B cell (primary cell): ENCODE data around the gene TMEM82. TPM values are rescaled to one million over a fixed set of nuclear protein-coding genes. Genes with fewer than 3 reads are reported as not detected.

Source experiments
- ATAC-seq: fragments of 200-7000 bp; cut with Tn5 transposase; one replicate; pipeline ENCODE4 v1.10.0; 2021; ENCODE audit warnings: low read depth, mild to moderate bottlenecking, moderate number of reproducible peaks, moderate library complexity
- CTCF ChIA-PET: fragments of 350-600 bp; sonication (Branson Sonifier 250); formaldehyde crosslinking; loops from one replicate; lab custom pipeline; 2021; ENCODE audit warnings: antibody characterized with exemption, inconsistent platforms; lab: Charles Lee
- POLR2A ChIA-PET: fragments of 350-600 bp; sonication (Branson Sonifier 250); formaldehyde crosslinking; loops from one replicate; lab custom pipeline; 2021; ENCODE audit warnings: antibody characterized with exemption; lab: Charles Lee
- DNase-seq: peaks from one replicate; pipeline ENCODE4 v3.0.0; 2013
- H2AFZ ChIP-seq: 2 replicates; pipeline ENCODE4 v1.6.1; 2012; ENCODE audit warnings: mild to moderate bottlenecking, low read depth, low read length; ENCODE audit not compliant: insufficient read depth, poor library complexity, severe bottlenecking
- H3K27ac ChIP-seq, 2 donors: 1 replicate in 1 of 2; 2 replicates in 1 of 2; pipeline ENCODE4 v1.5.1; 2012 to 2013; ENCODE audit warnings: low read length in 2 of 2, mild to moderate bottlenecking in 2 of 2, moderate library complexity in 1 of 2
- H3K27me3 ChIP-seq, 4 experiments: fragments of 200-600 bp in 1 of 4; sonication (generic) in 1 of 4; replicated peaks in 1 of 4; 1 replicate in 2 of 4; 2 replicates in 2 of 4; pipeline versions ENCODE4 v1.6.1 to v1.7.0; 2013 to 2016; ENCODE audit warnings: low read length in 3 of 4, mild to moderate bottlenecking in 2 of 4, mixed read lengths in 1 of 4, moderate library complexity in 1 of 4; ENCODE audit not compliant: insufficient read depth in 4 of 4, control insufficient read depth in 3 of 4; ENCODE audit errors: control extremely low read depth in 1 of 4
- H3K36me3 ChIP-seq, 2 experiments: replicated peaks in 1 of 2; 1 replicate in 1 of 2; 2 replicates in 1 of 2; pipeline versions ENCODE4 v1.6.1 to v1.7.1; 2013; ENCODE audit warnings: low read length in 1 of 2; ENCODE audit not compliant: insufficient read depth in 2 of 2, control insufficient read depth in 1 of 2; ENCODE audit errors: control extremely low read depth in 1 of 2, extremely low read depth in 1 of 2
- H3K4me1 ChIP-seq, 2 donors: fragments of 200-600 bp in 1 of 2; sonication (generic) in 1 of 2; 1 replicate in 1 of 2; 2 replicates in 1 of 2; pipeline versions ENCODE4 v1.5.1 to v1.6.1; 2013 to 2017; ENCODE audit warnings: low read length in 2 of 2; ENCODE audit not compliant: control insufficient read depth in 2 of 2, insufficient read depth in 2 of 2
- H3K4me2 ChIP-seq: replicated peaks from 2 replicates; pipeline ENCODE3; 2012; ENCODE audit warnings: mild to moderate bottlenecking, low read depth, low read length; ENCODE audit not compliant: poor library complexity, severe bottlenecking
- H3K4me3 ChIP-seq, 5 experiments: fragments of 200-600 bp in 1 of 5; sonication (generic) in 1 of 5; 1 replicate in 3 of 5; 2 replicates in 2 of 5; pipeline versions ENCODE4 v1.5.1 to v1.7.0; 2011 to 2016; ENCODE audit warnings: low read length in 4 of 5, mild to moderate bottlenecking in 4 of 5, low read depth in 2 of 5, control low read depth in 1 of 5, moderate library complexity in 1 of 5; ENCODE audit not compliant: insufficient read depth in 1 of 5; ENCODE audit errors: control extremely low read depth in 1 of 5, extremely low read depth in 1 of 5
- H3K79me2 ChIP-seq: fragments of 200-600 bp; sonication (generic); one replicate; pipeline ENCODE4 v1.6.0; 2016; ENCODE audit warnings: low read length; ENCODE audit not compliant: control insufficient read depth, insufficient read depth
- H3K9ac ChIP-seq: fragments of 200-600 bp; sonication (generic); 2 replicates; pipeline ENCODE4 v1.6.1; 2017; ENCODE audit warnings: mild to moderate bottlenecking, low read length, moderate library complexity
- H3K9me3 ChIP-seq, 3 donors: one replicate each; pipeline versions ENCODE4 v1.6.1 to v1.7.1; 2013; ENCODE audit warnings: low read length in 2 of 3; ENCODE audit not compliant: control insufficient read depth in 2 of 3, insufficient read depth in 1 of 3; ENCODE audit errors: control extremely low read depth in 1 of 3
- H4K20me1 ChIP-seq: 2 replicates; pipeline ENCODE4 v1.6.0; 2012; ENCODE audit warnings: mild to moderate bottlenecking, low read length; ENCODE audit not compliant: insufficient read depth, control insufficient read depth, poor library complexity, severe bottlenecking
- H3K27ac Mint-ChIP-seq: one replicate; pipeline ENCODE4 v1.8.0; 2021; ENCODE audit warnings: mixed read lengths
- H3K27me3 Mint-ChIP-seq: one replicate; pipeline ENCODE4 v1.8.0; 2021; ENCODE audit warnings: mixed read lengths
- H3K4me1 Mint-ChIP-seq: one replicate; pipeline ENCODE4 v1.8.0; 2021; ENCODE audit warnings: mixed read lengths
- H3K4me3 Mint-ChIP-seq: one replicate; pipeline ENCODE4 v1.8.0; 2021; ENCODE audit warnings: mixed read lengths
- H3K9me3 Mint-ChIP-seq: one replicate; pipeline ENCODE4 v1.8.0; 2022; ENCODE audit warnings: mixed read lengths; ENCODE audit not compliant: insufficient read depth
- CTCF ChIP-seq: fragments of 200-600 bp; IDR thresholded peaks from one replicate; pipeline ENCODE4 v1.8.0; 2022; ENCODE audit warnings: antibody characterized with exemption, mild to moderate bottlenecking
- EZH2 ChIP-seq: IDR thresholded peaks from 2 replicates; pipeline ENCODE4 v1.6.1; 2012; ENCODE audit warnings: borderline replicate concordance, low read depth, mild to moderate bottlenecking, moderate library complexity, low read length; ENCODE audit not compliant: insufficient read depth, poor library complexity, severe bottlenecking
- WGBS: methylation state at CpG from one replicate; pipeline ENCODE4 v1.1.5; 2013; ENCODE audit warnings: missing lambda C conversion rate; ENCODE audit not compliant: insufficient coverage; 5-methylcytosine and 5-hydroxymethylcytosine counted together
- intact Hi-C: fragments of 100-400 bp; cut with micrococcal nuclease; formaldehyde crosslinking; loops from one replicate; pipeline ENCODE4 v1.10.0; 2022
- polyA plus RNA-seq: library from polyadenylated mRNA; depleted of rRNA; stranded (reverse); fragments of >200 nt; gene quantifications from 2 replicates; pipeline ENCODE4 v1.2.3, GENCODE V29; 2012
- total RNA-seq, 2 donors: library from RNA; stranded (reverse); fragments of 120-200 nt in 1 of 2; gene quantifications; 1 replicate in 1 of 2; 2 replicates in 1 of 2; pipeline versions ENCODE4 v1.2.3 to v1.2.4, GENCODE V29; 2013 to 2022

TMEM82 gene
- total and polyA plus RNA-seq, 2 donors (not counting 1 experiment from before 2014, with no cell fraction given), result not detected

DNA sequence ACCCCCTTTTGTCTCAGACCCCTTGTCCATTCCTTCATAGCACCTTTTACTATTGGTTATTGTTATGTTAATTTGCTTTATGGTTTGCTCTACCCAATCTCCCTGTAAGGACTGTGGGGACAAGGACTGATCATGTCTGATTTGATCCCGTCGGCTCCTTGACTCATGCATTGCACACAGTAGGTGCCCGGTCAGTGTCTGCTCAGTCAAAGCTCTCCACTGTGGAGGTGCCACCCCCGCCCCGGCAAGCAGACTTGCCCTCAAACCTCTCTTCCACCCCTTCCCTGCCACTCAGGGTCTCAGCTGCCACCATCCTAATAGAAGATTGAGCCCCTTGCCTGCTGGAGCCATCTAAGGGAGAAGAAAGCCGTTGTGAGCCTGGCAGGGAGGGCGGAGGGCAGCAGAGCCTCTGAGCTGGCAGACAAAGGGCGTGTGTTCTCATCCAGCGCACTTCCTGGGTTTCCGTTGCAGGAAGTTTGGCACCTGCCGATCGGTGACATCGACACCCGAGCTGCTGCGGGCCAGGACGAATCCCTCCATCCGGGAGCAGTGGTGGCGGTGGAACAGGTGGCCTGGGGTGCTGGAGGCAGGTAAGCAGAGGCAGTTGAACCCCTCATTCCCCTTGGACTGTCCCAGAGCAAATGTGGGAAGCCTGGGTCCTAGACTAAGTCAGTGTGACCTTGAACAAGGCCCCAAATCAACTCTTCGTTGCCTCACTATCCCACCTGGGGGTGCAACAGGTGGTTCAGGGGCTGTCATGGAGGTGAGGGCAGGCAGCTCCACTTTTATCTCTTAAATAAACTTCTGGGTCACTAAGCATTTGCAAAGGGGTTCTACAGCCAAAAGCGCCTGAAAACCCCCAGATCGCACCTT, 14.1 kb downstream of the TMEM82 start:
- Mint-ChIP-seq H3K4me1 (peaks cover 24% of the 10 kb centered on the region), H3K9me3 (no peaks in the 10 kb centered on the region), H3K27me3 (peaks cover 43% of the 10 kb centered on the region), H3K27ac (no peak overlapping the region), H3K4me3 (peak overlapping the region; percentile 1)
- peak overlapping the region; percentile 28 for H2AFZ ChIP-seq
- H3K4me2 ChIP-seq, result peak overlapping the region; percentile 40
- DNase-seq, result peak; percentile 29
- no peak overlapping the region for H3K9ac ChIP-seq
- intact Hi-C loops, result no loop called here
- no peaks in the 10 kb centered on the region for H3K79me2 ChIP-seq
- ChIA-PET POLR2A (interaction anchor here (0.6 kb wide), 1 partner anchor 138 kb away, joined by 4 read pairs; no protein-coding TSS in a partner anchor), CTCF (no interaction called here)
- H3K4me1 ChIP-seq, result peaks cover 20 to 25% of the 10 kb centered on the region in 2 donors
- H3K9me3 ChIP-seq, result peaks cover 0 to 10% (median 0%) of the 10 kb centered on the region in 3 donors
- no peak for ATAC-seq
- H3K27me3 ChIP-seq, result peaks cover 0 to 54% (median 29%) of the 10 kb centered on the region in 4 experiments
- H4K20me1 ChIP-seq, result no peaks in the 10 kb centered on the region
- no peak overlapping the region for H3K27ac ChIP-seq
- WGBS, result 22% methylated on average over 19 of the region's 21 CpGs
- H3K36me3 ChIP-seq, result no peaks in the 10 kb centered on the region
- TF ChIP-seq CTCF, result no peak
- no peak for TF ChIP-seq EZH2
- H3K4me3 ChIP-seq, result no peak overlapping the region

- peaks cover 20 to 25% of the 10 kb centered on the region in 2 donors for H3K4me1 ChIP-seq
- peaks cover 0 to 54% (median 29%) of the 10 kb centered on the region in 4 experiments for H3K27me3 ChIP-seq
- H3K27ac ChIP-seq, result no peak overlapping the region
- H3K9ac ChIP-seq, result no peak overlapping the region
- Mint-ChIP-seq H3K9me3 (no peaks in the 10 kb centered on the region), H3K27ac (no peak overlapping the region), H3K27me3 (peaks cover 47% of the 10 kb centered on the region), H3K4me1 (peaks cover 24% of the 10 kb centered on the region), H3K4me3 (peak overlapping the region; percentile 32)
- no peaks in the 10 kb centered on the region for H3K79me2 ChIP-seq
- 69% methylated on average over 6 of the region's 9 CpGs for WGBS
- H3K9me3 ChIP-seq, result peaks cover 0 to 10% (median 0%) of the 10 kb centered on the region in 3 donors
- intact Hi-C loops, result no loop called here
- CTCF ChIA-PET, result no interaction called here
- H3K36me3 ChIP-seq, result no peaks in the 10 kb centered on the region
- TF ChIP-seq EZH2 (no peak), CTCF (no peak)
- no peak for ATAC-seq
- POLR2A ChIA-PET, result interaction anchor here (0.6 kb wide), 1 partner anchor 139 kb away, joined by 4 read pairs; no protein-coding TSS in a partner anchor
- DNase-seq, result peak; percentile 40
- H3K4me2 ChIP-seq, result no peak overlapping the region
- no peaks in the 10 kb centered on the region for H4K20me1 ChIP-seq
- no peak overlapping the region for H3K4me3 ChIP-seq
- no peak overlapping the region for H2AFZ ChIP-seq
These were observed 14.8 kb downstream of the TMEM82 start for GRCh38 chr1:15757016-15757543.
